HUES6 (cell line): ENCODE results near the gene EPHA6.
A peak's percentile ranks its signal among the peaks of the same experiment; 100 is the strongest.
"Not testable (repeated sequence)": the region's sequence is repeated elsewhere in the genome, so short reads cannot be mapped to it uniquely, and the experiment has no call there.

ENCODE experiments used
- H3K27ac ChIP-seq: 2 replicates; pipeline ENCODE4 v1.7.0; 2013; ENCODE audit warnings: low read depth, mild to moderate bottlenecking, low read length, inconsistent platforms
- H3K27me3 ChIP-seq: 2 replicates; pipeline ENCODE4 v1.6.1; 2013; ENCODE audit warnings: low read length; ENCODE audit not compliant: control insufficient read depth, insufficient read depth
- H3K36me3 ChIP-seq: 2 replicates; pipeline ENCODE4 v1.6.1; 2013; ENCODE audit warnings: low read length; ENCODE audit not compliant: control insufficient read depth, insufficient read depth
- H3K4me1 ChIP-seq: 2 replicates; pipeline ENCODE4 v1.6.1; 2013; ENCODE audit warnings: low read length; ENCODE audit not compliant: control insufficient read depth, insufficient read depth
- H3K4me3 ChIP-seq: 2 replicates; pipeline ENCODE4 v1.5.1; 2013; ENCODE audit warnings: low read depth, low read length
- H3K9ac ChIP-seq: one replicate; pipeline ENCODE4 v1.6.1; 2013; ENCODE audit warnings: mild to moderate bottlenecking, low read length
- H3K9me3 ChIP-seq: 2 replicates; pipeline ENCODE4 v1.6.1; 2013; ENCODE audit warnings: low read depth, low read length; ENCODE audit not compliant: control insufficient read depth, insufficient read depth

The EPHA6 gene

GRCh38 chr3:97235611-97236315, 421.4 kb downstream of the EPHA6 start:
- Histone ChIP-seq H3K9ac (no peak overlapping the region), H3K4me3 (no peak overlapping the region), H3K36me3 (no peaks in the 10 kb centered on the region), H3K27ac (no peak overlapping the region), H3K4me1 (no peaks in the 10 kb centered on the region), H3K9me3 (peaks cover under 1% of the 10 kb centered on the region), H3K27me3 (no peaks in the 10 kb centered on the region)

GRCh38 chr3:97241417-97241816, 427.0 kb downstream of the EPHA6 start:
- Histone ChIP-seq H3K9ac (no peak overlapping the region), H3K9me3 (no peaks in the 10 kb centered on the region), H3K27ac (no peak overlapping the region), H3K27me3 (no peaks in the 10 kb centered on the region), H3K36me3 (no peaks in the 10 kb centered on the region), H3K4me3 (no peak overlapping the region), H3K4me1 (no peaks in the 10 kb centered on the region)

- H3K27me3 ChIP-seq: no peaks in the 10 kb centered on the region
- no peaks in the 10 kb centered on the region for H3K4me1 ChIP-seq
- H3K9me3 ChIP-seq: no peaks in the 10 kb centered on the region
- H3K9ac ChIP-seq: no peak overlapping the region
- no peaks in the 10 kb centered on the region for H3K36me3 ChIP-seq
- H3K4me3 ChIP-seq: no peak overlapping the region
- H3K27ac ChIP-seq: no peak overlapping the region
Measured at GRCh38 chr3:97245201-97245910, 431.0 kb downstream of the EPHA6 start.

GRCh38 chr3:97256060-97256459, 441.7 kb downstream of the EPHA6 start:
- Histone ChIP-seq H3K27me3 (no peaks in the 10 kb centered on the region), H3K9ac (no peak overlapping the region), H3K4me3 (no peak overlapping the region), H3K36me3 (no peaks in the 10 kb centered on the region), H3K27ac (no peak overlapping the region), H3K4me1 (peaks cover 6% of the 10 kb centered on the region), H3K9me3 (no peaks in the 10 kb centered on the region)

- Histone ChIP-seq H3K27ac (no peak overlapping the region), H3K9me3 (no peaks in the 10 kb centered on the region), H3K4me1 (peaks cover 11% of the 10 kb centered on the region), H3K4me3 (no peak overlapping the region), H3K27me3 (no peaks in the 10 kb centered on the region), H3K36me3 (no peaks in the 10 kb centered on the region), H3K9ac (no peak overlapping the region)
Measured at GRCh38 chr3:97257942-97258697, 443.7 kb downstream of the EPHA6 start.

- Histone ChIP-seq H3K27ac (no peak overlapping the region), H3K4me3 (no peak overlapping the region), H3K27me3 (no peaks in the 10 kb centered on the region), H3K9ac (no peak overlapping the region), H3K4me1 (peaks cover 11% of the 10 kb centered on the region), H3K9me3 (no peaks in the 10 kb centered on the region), H3K36me3 (no peaks in the 10 kb centered on the region)
Measured at GRCh38 chr3:97259263-97259662, 444.9 kb downstream of the EPHA6 start.

- H3K9ac ChIP-seq: no peak overlapping the region
- H3K36me3 ChIP-seq: no peaks in the 10 kb centered on the region
- H3K9me3 ChIP-seq: no peaks in the 10 kb centered on the region
- peaks cover 40% of the 10 kb centered on the region for H3K4me1 ChIP-seq
- H3K4me3 ChIP-seq: no peak overlapping the region
- no peaks in the 10 kb centered on the region for H3K27me3 ChIP-seq
- no peak overlapping the region for H3K27ac ChIP-seq
Measured at GRCh38 chr3:97264180-97264579, 449.8 kb downstream of the EPHA6 start.

GRCh38 chr3:97265237-97266005, 451.0 kb downstream of the EPHA6 start:
- Histone ChIP-seq H3K9ac (no peak overlapping the region), H3K27ac (no peak overlapping the region), H3K36me3 (no peaks in the 10 kb centered on the region), H3K4me1 (peaks cover 52% of the 10 kb centered on the region), H3K27me3 (no peaks in the 10 kb centered on the region), H3K4me3 (no peak overlapping the region), H3K9me3 (no peaks in the 10 kb centered on the region)

- H3K27ac ChIP-seq: peak overlapping the region; percentile 70
- no peaks in the 10 kb centered on the region for H3K9me3 ChIP-seq
- no peaks in the 10 kb centered on the region; the same call in 1 of the 2 replicates for H3K36me3 ChIP-seq
- H3K9ac ChIP-seq: no peak overlapping the region
- no peaks in the 10 kb centered on the region for H3K27me3 ChIP-seq
- peaks cover 49% of the 10 kb centered on the region for H3K4me1 ChIP-seq
- peak overlapping the region; percentile 23 for H3K4me3 ChIP-seq
Measured at GRCh38 chr3:97269202-97269601, 454.8 kb downstream of the EPHA6 start.

- H3K27ac ChIP-seq, H3K36me3 ChIP-seq, H3K9me3 ChIP-seq, H3K27me3 ChIP-seq: not testable (repeated sequence)
- Histone ChIP-seq H3K9ac (peak overlapping the region; percentile 47), H3K4me3 (peak overlapping the region; percentile 1; the same call in 1 of the 2 replicates), H3K4me1 (peaks cover 14% of the 10 kb centered on the region; the same call in 1 of the 2 replicates)
Measured at GRCh38 chr3:97276879-97277550, 462.6 kb downstream of the EPHA6 start.
